ENCODE measurements around the gene FAAP100.
A peak's percentile ranks its signal among the peaks of the same experiment; 100 is the strongest.

FAAP100 gene

GRCh38 chr17:81522491-81523401, 29.4 kb downstream of the FAAP100 start:
- DNase-seq = no peak

GRCh38 chr17:81520021-81520901, 31.9 kb downstream of the FAAP100 start:
- no peak for DNase-seq

DNA sequence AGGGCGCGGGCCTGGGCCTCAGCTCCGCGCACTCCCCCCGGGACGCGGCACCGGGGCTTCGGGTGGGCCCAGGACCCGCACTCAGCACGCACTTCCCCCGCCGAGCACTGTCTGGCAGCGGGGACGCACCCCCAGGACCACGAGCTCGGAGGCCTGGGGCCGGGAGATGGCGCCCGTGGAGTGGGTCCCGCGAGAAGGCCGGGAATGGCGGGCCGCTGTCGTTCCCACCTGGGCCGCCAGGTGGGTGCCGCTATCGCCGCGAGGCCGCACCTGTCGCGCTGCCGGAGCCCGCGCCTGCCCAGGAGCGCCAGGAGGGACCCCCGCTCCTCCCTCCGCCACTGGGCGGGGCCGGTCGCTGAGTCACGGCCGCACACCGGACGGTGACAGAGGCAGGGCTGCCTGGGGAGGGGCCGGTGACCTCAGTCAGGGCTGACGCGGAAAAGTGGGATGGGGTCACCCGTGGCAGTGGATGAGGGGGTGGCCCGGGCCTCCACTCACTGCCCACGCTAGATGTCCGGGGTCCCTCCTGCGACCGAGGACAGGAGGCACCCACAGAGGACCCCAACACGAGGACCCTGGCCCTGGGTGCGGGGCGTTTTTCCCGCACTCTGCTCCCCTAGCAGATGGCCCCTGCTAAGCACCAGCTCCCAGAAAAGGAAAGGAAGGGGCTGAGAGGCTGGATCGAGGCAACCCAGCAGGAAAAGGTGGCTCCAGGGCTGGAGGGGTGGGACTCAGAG, 32.7 kb downstream of the FAAP100 start:
- DNase-seq = peak; percentile 79

DNA sequence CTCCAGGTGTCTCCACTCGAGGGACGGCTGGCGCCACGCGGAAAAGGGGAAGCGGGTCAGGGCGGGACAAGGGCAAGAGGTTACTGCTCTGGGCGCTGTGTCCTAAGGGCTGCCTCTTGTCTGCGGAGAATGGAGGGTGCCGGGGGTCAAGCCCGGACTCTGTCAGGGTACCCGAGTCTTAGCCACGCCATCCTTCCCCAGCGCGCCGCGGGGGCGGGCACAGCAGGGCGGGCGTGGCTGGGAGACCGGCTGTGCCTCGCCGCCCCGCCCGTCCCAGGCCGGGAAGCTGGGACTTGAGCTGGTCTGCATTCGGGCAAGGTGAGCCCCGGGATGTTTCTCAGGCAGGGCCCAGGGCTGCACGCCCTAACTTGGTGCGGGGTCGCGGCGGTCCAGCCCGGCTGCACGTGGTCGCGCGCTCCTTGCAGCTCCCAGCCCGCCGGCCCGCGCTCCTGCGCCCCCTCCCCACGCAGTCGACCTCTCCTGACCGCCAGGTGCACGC, 33.3 kb downstream of the FAAP100 start:
- no peak for DNase-seq

DNA sequence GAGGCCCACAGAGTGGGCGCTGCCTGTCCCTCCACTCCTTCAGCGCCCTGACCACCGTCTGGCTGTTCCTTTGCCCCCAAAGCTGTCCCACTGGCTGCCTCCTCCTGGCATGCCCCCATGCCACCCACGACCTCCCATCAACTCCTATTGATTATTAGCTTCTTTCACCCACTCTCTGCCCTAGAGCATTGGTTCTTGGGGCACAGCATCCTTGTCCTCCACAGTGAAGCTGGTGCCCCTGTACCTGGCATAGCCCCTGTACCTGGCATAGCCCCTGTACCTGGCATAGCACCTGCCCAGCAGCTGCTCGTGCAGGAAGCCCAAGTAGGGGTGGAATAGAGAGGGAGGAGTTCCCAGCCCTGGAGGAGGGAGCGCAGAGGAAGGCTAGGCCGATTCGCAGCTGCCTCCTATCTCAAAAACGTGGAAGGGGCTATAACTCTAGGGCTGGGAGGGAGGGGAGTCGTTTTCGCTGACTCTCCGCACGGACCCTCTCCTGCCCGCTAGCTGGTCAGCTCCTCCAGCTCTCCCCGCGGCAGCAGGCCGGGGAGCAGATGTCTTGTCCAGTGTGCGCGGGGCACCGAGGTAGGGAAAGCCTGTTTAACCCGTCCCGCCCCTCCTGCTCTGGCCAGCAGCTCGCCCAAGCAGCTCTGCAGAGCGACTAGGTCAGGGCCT, 33.9 kb downstream of the FAAP100 start:
- peak; percentile 83 for DNase-seq

- DNase-seq = no peak
Observed at GRCh38 chr17:81517339-81518112, 34.6 kb downstream of the FAAP100 start.

DNA sequence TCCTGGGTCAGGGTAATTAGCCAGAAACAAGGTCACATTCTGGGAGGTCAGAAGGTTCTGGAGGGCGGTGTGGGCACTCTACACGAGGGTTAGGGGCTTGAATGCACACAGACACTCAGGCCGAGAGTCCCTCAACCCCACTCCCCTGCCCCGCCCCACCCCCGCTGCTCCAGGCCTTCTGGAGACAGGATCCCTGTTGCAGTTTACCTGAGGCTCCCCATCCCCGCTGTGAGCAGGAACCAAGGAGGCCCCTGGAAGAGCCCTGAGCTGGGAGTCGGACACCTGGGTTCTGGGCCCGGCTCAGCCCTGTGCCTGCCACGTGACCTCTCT, 35.2 kb downstream of the FAAP100 start:
- no peak for DNase-seq

- DNase-seq = no peak
Observed at GRCh38 chr17:81516439-81516838, 35.7 kb downstream of the FAAP100 start.

- DNase-seq = no peak
Observed at GRCh38 chr17:81515530-81516041, 36.6 kb downstream of the FAAP100 start.

GRCh38 chr17:81514739-81515529, 37.2 kb downstream of the FAAP100 start:
- DNase-seq = peak; percentile 85

- no peak for DNase-seq
Observed at GRCh38 chr17:81514489-81514738, 37.7 kb downstream of the FAAP100 start.

DNA sequence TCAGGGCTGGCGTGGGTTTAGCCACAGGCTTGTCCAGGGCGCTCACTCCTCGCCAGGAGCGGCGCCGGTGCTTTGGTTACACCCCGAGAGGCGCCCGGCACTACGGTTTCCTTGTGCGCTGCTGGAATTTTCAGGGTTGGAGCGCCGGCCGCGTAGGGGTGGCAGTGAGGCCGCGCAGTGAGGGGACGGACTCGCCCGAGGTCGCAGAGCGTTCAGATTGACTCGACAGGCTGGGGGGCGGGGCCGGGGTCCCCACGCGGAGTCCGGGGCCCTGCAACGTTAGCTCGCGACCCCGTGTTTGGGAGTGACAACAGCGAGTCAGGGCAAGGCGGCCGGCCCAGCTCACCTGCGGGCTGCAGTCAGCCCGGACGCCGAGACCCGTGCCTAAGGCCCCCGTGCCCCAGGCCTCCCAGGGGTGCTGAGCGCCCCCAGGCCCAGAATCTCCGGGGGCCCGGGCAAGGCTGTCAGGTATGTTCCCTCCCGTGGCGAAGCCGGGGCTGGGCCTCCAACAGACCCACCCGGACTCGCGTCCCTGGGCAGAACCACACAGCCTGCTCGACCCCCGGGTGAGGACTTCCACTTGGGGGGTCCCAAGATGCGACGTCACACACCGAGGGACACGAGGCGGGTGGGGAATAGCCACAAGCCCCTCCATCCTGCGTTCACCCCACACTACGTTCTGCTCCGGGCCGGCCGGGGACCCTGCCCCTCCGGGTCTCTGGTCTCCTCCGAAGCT, 38.2 kb downstream of the FAAP100 start:
- peak; percentile 60 for DNase-seq

GRCh38 chr17:81513372-81513752, 38.8 kb downstream of the FAAP100 start:
- peak; percentile 60 for DNase-seq

- DNase-seq = peak; percentile 86
Observed at GRCh38 chr17:81512562-81513371, 39.4 kb downstream of the FAAP100 start, which contains the start of gene ACTG1. TSS of gene ACTG1 (minus strand) at chr17:81512799. CDS start at chr17:81512354, 445 bp downstream.

GRCh38 chr17:81511804-81512561, 40.2 kb downstream of the FAAP100 start:
- DNase-seq = no peak

GRCh38 chr17:81511554-81511803, 40.7 kb downstream of the FAAP100 start:
- no peak for DNase-seq

GRCh38 chr17:81510785-81511553, 41.2 kb downstream of the FAAP100 start:
- DNase-seq = no peak
